HL-60 (cell line): ENCODE data around the gene COL20A1.

Experiments
- DNase-seq, 2 experiments: peaks; one replicate each; pipeline ENCODE4 v3.0.0-alpha.2; 2010 to 2020; ENCODE audit warnings: low read depth in 1 of 2, low spot score in 1 of 2
- H3K27ac ChIP-seq: fragments of 250-450 bp; sonication (Bioruptor Pico); replicated peaks from 2 replicates; pipeline ENCODE4 v1.5.1; 2020; ENCODE audit warnings: mild to moderate bottlenecking, moderate library complexity
- H3K27me3 ChIP-seq: fragments of 250-450 bp; sonication (Bioruptor Pico); 2 replicates; pipeline ENCODE4 v1.5.1; 2021; ENCODE audit warnings: mild to moderate bottlenecking, moderate library complexity; ENCODE audit not compliant: insufficient read depth, poor library complexity, severe bottlenecking
- H3K4me3 ChIP-seq: replicated peaks from 2 replicates; pipeline ENCODE4 v1.5.1; 2011; ENCODE audit warnings: mild to moderate bottlenecking, control low read depth, low read length; ENCODE audit not compliant: insufficient read depth
- GABPA ChIP-seq: IDR thresholded peaks from 2 replicates; pipeline ENCODE4 v1.6.1; 2012; ENCODE audit warnings: low read depth
- POLR2AphosphoS5 ChIP-seq: IDR thresholded peaks from 2 replicates; pipeline ENCODE4 v1.6.1; 2012; ENCODE audit warnings: low read depth
- SPI1 ChIP-seq: IDR thresholded peaks from 2 replicates; pipeline ENCODE4 v1.6.1; 2012; ENCODE audit warnings: low read depth, mild to moderate bottlenecking, borderline replicate concordance
- TF ChIP-seq, protein P1 (sequence below): IDR thresholded peaks from 2 replicates; pipeline ENCODE4 v1.6.1; 2012; ENCODE audit warnings: low read depth; ENCODE audit not compliant: insufficient replicate concordance
- TF ChIP-seq, protein P2 (sequence below): IDR thresholded peaks from one replicate; pipeline ENCODE4 v1.5.1; 2011; ENCODE audit warnings: low read length, control low read depth, inconsistent platforms; ENCODE audit not compliant: insufficient read depth

COL20A1 gene

DNA sequence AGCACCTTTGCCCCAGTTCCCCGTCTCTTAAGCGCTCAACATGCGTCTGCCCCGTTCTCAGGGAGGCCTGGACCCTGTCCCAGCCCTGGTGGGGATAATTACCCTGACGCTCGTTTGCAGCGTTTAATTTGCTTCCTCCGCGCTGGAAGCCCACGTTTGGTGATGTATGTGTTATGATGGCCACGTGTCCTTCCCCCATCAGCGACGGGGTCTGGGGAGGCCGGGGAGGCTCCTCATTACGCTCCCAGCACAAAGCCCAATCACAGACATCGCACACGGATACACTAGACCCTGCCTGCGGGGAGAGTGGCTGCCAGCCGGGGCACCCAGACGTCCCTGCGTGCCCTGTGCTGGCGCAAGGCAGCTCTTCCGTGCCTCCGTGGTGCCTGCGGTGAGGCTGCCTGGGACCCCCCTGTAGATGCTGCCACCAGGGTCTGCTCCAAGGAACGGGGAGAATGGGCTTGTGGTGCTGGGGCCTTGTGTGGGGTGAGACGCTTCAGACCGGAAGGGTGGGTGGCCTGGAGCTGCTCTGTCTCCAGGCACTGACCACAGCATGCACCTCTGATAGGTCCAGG is 78.4 kb downstream of the COL20A1 start:
- Histone ChIP-seq H3K27ac (no peak overlapping the region), H3K27me3 (no peaks in the 10 kb centered on the region), H3K4me3 (no peak overlapping the region)
- TF ChIP-seq, protein P1, sequence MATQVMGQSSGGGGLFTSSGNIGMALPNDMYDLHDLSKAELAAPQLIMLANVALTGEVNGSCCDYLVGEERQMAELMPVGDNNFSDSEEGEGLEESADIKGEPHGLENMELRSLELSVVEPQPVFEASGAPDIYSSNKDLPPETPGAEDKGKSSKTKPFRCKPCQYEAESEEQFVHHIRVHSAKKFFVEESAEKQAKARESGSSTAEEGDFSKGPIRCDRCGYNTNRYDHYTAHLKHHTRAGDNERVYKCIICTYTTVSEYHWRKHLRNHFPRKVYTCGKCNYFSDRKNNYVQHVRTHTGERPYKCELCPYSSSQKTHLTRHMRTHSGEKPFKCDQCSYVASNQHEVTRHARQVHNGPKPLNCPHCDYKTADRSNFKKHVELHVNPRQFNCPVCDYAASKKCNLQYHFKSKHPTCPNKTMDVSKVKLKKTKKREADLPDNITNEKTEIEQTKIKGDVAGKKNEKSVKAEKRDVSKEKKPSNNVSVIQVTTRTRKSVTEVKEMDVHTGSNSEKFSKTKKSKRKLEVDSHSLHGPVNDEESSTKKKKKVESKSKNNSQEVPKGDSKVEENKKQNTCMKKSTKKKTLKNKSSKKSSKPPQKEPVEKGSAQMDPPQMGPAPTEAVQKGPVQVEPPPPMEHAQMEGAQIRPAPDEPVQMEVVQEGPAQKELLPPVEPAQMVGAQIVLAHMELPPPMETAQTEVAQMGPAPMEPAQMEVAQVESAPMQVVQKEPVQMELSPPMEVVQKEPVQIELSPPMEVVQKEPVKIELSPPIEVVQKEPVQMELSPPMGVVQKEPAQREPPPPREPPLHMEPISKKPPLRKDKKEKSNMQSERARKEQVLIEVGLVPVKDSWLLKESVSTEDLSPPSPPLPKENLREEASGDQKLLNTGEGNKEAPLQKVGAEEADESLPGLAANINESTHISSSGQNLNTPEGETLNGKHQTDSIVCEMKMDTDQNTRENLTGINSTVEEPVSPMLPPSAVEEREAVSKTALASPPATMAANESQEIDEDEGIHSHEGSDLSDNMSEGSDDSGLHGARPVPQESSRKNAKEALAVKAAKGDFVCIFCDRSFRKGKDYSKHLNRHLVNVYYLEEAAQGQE, result no peak
- TF ChIP-seq, protein P2, sequence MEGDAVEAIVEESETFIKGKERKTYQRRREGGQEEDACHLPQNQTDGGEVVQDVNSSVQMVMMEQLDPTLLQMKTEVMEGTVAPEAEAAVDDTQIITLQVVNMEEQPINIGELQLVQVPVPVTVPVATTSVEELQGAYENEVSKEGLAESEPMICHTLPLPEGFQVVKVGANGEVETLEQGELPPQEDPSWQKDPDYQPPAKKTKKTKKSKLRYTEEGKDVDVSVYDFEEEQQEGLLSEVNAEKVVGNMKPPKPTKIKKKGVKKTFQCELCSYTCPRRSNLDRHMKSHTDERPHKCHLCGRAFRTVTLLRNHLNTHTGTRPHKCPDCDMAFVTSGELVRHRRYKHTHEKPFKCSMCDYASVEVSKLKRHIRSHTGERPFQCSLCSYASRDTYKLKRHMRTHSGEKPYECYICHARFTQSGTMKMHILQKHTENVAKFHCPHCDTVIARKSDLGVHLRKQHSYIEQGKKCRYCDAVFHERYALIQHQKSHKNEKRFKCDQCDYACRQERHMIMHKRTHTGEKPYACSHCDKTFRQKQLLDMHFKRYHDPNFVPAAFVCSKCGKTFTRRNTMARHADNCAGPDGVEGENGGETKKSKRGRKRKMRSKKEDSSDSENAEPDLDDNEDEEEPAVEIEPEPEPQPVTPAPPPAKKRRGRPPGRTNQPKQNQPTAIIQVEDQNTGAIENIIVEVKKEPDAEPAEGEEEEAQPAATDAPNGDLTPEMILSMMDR, result no peak
- TF ChIP-seq GABPA (no peak), SPI1 (no peak), POLR2AphosphoS5 (no peak)
- DNase-seq, result no peak

DNA sequence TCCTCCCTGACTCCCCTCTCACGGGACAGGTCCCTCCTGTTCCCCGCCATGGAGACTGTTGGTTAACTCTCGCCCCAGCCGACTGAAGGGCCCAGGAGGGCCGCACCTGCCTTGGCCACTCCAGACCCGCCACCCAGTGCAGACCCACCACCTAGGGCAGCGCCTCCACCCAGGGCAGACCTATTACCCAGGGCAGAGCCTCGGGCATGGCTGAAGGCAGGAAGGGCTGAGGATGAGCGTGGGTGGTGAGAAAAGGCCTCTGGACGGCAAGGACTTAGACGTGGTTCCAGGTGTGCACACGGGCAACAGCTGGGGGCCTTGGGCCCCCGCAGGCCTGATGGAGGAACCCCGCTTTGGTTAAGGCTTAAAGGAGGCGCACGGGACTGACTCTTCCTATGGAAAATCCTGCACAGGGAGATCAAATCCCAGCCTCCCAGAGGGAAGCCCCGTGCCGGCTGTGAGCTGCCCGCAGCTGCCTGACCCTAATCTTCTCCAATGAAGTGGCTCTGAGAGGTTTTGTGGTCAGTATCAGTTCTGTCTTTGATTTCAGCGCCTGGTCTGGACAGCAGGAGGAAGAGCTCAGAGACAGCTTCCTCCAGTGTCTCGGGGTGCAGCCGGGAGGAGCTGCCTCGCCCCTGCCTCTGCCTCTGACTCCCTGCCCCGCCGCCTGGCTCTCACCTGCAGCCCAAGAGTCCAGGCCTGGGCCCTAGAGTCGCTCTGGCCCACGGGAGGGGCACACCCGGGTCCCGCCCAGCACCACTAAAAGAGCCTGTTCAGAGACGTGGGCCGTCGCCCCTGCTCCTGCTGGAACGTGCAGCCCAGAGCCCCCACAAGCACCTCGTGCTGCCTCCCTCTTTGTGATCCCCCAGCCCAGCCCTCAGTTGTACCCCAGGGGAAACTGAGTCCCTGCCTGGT is 80.2 kb downstream of the COL20A1 start:
- TF ChIP-seq, protein P1, result no peak
- TF ChIP-seq POLR2AphosphoS5 (no peak), GABPA (no peak), SPI1 (no peak)
- TF ChIP-seq, protein P2, result no peak
- H3K27me3 ChIP-seq, result peaks cover 10% of the 10 kb centered on the region
- H3K4me3 ChIP-seq, result no peak overlapping the region
- H3K27ac ChIP-seq, result no peak overlapping the region
- no peak for DNase-seq

DNA sequence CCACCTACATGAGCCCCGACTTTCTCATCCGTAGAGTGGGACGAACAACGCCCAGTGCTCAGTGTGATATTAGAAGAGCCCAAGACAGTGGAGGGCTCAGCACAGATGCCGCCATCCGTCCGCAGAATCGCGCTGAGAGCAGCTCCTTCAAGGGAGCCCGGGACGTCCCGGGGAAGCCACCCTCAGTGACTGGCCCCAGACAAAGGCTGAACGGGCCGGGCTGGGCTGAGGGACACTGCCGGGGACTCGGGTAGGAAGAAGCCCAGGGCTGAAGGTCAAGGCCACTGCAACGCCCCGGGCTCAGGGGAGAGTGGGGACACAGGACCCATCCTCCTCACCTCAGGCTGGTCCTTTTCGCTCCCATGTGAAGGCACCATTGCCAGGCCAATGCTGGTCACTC is 81.0 kb downstream of the COL20A1 start:
- Histone ChIP-seq H3K27me3 (peaks cover 14% of the 10 kb centered on the region), H3K27ac (no peak overlapping the region), H3K4me3 (no peak overlapping the region)
- TF ChIP-seq GABPA (no peak), POLR2AphosphoS5 (no peak), SPI1 (no peak)
- TF ChIP-seq, protein P2, result no peak
- TF ChIP-seq, protein P1, result no peak
- no peak for DNase-seq
